Kidney tubule cell (primary cell): ENCODE data around the gene ZNF222.

ENCODE experiments used
- DNase-seq: peaks from one replicate; pipeline ENCODE4 v3.0.0-alpha.2; 2018; ENCODE audit warnings: low spot score

ZNF222 gene

GRCh38 chr19:44025217-44025936 is at the start of gene ZNF222:
TSS of gene ZNF222 (plus strand) at chr19:44025379. CDS start at chr19:44025437, 58 bp downstream.
- DNase-seq: peak; percentile 87

- DNase-seq: no peak
Observed at GRCh38 chr19:43976732-43977131, 48.4 kb upstream of the ZNF222 start.

DNA sequence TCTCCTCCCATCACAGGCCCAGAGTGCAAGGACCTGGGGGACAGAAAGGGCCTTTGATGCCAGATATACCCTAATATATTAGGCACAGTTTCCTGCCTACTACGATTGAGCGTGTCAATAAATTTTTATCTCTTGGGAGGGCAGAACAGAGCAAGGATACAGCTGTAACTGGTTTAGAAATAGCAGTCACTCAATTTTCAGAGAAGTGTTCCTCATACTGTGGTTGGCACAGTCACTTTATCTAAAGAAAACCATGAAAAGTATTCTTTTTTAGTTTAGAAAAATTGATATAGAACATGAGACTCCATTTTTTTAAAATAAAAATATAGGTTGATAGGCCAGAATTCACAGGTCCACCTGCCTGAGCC is 41.7 kb upstream of the ZNF222 start:
- DNase-seq: no peak

- peak; percentile 96 for DNase-seq
Observed at GRCh38 chr19:43983912-43984686, 41.1 kb upstream of the ZNF222 start, which contains the start of gene ZNF155. TSS of gene ZNF155 (plus strand) at chr19:43984188. CDS start at chr19:43988544, 4,356 bp downstream.

DNA sequence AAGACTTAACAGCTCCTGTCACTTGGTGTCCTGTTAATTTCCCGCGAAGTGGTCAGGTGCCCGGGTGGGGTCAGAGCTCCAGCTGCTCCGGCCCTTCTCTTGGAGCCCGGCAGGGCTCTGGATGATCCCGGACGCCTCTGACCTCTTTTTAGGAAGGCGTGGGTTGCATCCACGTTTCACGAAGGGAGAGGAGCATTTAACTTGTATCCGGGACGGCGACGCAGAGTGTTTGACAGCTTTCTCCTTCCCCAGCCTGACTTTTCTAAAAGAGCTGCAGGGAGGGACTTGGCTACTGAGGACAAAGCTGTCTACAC is 40.5 kb upstream of the ZNF222 start:
- DNase-seq: no peak

DNA sequence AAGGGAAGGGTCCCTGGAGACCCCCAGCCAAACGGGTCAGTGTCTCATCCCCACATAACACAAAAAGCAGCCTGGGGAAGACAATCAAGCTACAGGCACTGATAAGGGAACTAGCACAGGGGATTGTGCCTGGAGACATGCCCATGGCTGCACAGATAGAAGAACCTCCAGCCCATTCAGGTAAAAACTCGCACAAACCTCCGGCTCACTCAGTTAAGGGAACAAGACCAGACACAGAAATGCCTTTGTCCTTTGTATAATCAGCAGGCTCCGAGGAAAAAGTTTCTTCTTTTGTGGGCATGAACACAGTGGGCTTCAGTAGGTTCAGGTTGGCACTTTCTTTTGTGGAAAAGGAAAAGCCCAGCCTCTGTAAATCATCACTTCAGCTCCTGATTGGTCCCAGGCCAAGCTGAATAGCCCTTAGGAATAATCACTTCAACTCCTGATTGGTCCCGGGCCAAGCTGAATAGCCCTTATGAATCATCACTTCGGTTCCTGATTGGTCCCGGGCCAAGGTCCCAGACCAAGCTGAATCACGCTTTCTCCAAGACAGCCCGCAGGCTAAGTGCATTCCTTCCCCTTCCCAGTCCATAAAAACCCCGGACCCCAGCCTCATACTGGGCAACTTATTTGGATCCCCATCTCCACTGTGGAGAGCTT is 27.4 kb upstream of the ZNF222 start:
- DNase-seq: no peak

DNA sequence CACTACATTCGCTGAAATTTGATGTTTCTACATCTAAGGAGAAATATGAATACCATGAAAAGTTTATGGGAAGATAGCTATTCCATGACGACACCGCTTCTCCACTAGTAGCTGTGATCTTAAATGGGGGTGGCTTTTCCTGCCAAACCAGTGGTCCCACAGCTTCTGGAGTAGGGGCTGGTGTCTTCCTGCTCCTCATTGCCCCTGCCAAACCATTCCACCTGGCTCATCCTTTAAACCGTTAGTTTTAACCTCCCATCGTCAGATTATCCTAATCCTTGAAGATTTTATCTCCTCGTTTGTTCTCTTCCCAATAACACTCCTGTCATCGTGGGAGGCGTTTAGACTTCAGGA is 23.0 kb upstream of the ZNF222 start:
- no peak for DNase-seq

GRCh38 chr19:44002566-44003460 is 22.4 kb upstream of the ZNF222 start, which contains the start of gene ZNF230:
TSS of gene ZNF230 (plus strand) at chr19:44002957. CDS start at chr19:44007079, 4,122 bp downstream.
- DNase-seq: peak; percentile 94

GRCh38 chr19:44003461-44004009 is 21.6 kb upstream of the ZNF222 start:
- DNase-seq: peak; percentile 49

- no peak for DNase-seq
Observed at GRCh38 chr19:44005973-44006372, 19.2 kb upstream of the ZNF222 start.

- no peak for DNase-seq
Observed at GRCh38 chr19:44007473-44007872, 17.7 kb upstream of the ZNF222 start.

DNA sequence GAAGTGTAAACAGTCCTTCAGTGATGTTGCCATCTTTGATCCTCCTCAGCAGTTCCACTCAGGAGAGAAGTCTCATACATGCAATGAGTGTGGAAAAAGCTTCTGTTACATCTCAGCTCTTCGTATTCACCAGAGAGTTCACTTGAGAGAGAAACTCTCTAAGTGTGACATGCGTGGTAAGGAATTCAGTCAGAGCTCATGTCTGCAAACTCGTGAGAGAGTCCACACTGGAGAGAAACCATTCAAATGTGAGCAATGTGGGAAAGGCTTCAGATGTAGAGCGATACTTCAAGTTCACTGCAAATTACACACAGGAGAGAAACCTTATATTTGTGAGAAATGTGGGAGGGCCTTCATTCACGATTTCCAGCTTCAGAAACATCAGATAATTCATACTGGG is 14.7 kb upstream of the ZNF222 start:
- no peak for DNase-seq

DNA sequence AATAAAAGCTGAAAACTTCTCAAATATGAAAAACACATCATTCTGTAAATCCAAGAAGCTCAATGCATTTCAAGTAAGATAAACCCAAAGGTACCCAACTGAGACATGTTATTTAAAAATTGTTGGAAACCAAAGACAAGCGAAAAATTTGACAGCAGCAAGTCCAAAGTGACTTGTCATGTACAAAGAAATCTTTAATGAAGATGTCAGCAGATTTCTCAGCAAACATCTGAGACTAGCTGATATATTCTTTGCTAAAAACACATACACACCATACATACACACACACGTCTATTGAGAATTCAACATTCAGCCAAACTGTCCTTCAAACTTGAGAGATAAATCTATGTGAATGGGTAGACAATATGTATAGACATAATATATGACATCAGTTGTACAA is 5.7 kb upstream of the ZNF222 start:
- DNase-seq: no peak

DNA sequence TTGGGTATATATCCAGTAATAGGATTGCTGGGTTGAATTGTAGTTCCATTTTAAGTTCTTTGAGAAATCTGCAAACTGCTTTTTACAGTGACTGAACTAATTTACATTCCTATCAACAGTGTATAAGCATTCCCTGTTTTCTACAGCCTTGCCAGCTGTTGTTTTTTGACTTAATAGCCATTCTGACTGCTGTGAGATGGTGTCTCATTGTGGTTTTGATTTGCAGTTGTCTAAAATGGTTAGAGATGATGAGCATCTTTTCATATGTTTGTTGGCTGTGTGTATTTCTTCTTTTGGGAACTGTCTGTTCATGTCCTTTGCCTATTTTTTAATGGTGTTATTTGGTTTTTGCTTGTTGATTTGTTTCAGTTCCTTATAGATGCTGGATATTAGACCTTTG is 4.0 kb upstream of the ZNF222 start:
- DNase-seq: no peak

DNA sequence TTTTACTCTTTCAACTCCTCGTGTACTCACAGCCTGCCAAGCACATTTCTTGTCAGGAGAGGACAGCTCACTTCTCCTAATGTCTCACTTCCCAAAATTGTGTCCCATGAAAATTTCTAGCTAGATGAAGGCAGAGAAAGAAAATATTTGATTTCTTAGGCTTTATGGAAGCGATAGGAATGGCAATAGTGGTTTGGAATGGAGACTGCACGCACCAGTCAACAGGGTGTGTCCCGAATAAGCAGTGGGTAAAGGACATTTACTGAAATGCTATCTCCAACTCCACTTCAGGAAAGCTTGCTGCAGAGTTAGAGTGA is 321 bp upstream of the ZNF222 start:
- DNase-seq: peak; percentile 2

- no peak for DNase-seq
Observed at GRCh38 chr19:44026622-44027021, 1.4 kb downstream of the ZNF222 start.

DNA sequence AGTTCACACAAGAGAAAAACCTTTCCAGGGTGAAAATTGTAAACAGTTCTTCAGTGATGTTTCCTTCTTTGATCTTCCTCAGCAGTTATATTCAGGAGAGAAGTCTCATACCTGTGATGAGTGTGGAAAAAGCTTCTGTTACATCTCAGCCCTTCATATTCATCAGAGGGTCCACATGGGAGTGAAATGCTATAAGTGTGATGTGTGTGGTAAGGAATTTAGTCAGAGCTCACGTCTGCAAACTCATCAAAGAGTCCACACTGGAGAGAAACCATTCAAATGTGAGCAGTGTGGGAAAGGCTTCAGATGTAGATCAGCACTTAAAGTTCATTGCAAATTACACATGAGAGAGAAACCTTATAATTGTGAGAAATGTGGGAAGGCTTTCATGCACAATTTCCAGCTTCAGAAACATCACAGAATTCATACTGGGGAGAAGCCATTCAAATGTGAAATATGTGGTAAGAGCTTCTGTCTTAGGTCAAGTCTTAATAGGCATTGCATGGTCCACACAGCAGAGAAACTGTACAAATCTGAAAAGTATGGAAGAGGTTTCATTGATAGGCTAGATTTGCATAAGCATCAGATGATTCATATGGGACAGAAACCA is 6.9 kb downstream of the ZNF222 start:
- DNase-seq: no peak

DNA sequence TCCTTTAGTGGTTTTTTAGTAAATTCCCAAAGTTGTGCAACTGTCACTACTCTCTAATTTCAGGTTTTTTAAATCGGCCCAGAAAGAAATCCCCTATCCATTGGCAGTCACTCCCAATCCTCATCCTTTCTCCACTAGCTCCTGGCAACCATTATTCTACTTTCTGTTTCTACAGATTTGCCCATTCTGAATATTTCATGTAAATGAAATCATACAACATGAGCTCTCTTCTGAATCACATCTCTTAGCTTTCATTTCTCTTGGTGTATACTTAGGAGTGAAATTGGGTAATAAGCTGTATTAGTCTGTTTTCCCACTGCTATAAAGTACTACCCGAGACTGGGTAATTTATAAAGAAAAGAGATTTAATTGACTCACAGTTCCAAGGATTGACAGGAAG is 17.0 kb downstream of the ZNF222 start:
- no peak for DNase-seq

DNA sequence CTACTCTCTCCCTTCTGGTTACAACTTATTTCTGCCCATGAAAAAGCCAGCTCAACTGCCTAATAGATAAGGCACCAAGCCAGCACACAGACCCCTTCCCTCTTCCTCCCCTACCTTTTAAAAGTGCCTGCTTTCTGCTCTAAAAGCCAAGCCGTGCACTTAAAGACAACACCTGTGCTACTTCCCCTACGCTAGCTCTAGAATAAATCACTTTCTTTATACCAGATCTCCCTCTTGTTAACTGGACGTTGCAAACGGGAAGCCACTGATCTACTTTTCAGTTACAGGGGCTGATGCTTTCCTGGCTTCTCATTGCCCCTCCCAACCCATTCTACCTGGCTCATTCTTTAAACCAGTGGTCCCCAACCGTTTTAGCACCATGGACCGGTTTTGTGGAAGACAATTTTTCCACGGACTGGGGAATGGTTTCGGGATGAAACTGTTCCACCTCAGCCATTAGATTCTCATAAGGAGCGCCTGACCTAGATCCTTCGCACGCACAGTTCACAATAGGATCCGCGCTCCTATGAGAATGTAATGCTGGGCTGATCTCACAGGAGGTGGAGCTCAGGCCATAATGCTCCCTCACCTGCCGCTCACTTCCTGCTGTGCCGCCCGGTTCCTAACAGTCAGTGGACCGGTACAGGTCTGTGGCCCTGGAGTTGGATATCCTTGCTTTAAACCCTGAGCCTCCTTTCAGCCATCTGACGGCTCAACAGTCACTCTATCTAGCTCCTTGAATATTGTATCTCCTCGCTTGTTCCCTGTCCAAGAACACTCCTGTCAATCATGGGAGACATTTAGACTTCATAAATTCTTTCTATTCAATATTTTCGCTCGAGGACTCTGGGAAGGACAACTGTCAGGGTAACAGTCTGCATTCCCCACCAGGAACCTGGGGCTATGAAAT is 25.8 kb downstream of the ZNF222 start:
- peak; percentile 36 for DNase-seq

- DNase-seq: peak; percentile 94
Observed at GRCh38 chr19:44051650-44052402, 26.6 kb downstream of the ZNF222 start, which contains the start of gene ZNF223. TSS of gene ZNF223 (plus strand) at chr19:44052036. CDS start at chr19:44055177, 3,141 bp downstream.
